ENCODE data around the gene CACNA1C.

DNA sequence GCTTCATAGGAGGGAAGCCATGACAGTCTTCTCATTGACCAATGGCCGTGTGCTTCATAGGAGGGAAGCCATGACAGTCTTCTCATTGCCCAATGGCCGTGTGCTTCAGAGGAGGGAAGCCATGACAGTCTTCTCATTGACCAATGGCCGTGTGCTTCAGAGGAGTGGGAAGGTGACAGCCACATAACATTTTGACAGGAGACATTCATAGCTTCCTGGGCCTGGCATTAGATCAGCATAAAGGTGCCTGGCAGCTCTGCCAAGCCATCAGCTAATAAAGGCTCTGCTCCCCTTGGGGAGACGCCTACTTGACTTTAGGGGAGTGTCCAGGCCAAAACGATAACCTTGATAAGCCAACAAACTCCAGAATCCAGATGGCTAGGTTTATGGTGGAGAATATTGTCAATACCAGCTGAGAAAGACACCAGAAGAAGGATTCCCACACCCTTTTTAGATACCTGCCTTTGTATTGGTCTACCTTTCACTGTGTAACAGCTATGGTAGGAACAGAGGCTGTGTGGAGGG, 468.0 kb downstream of the CACNA1C start:
- TF ChIP-seq POLR2A (IDR thresholded peaks at IDR 0.05; ENCODE audit: low read depth, low read length) (no peak), POLR2AphosphoS5 (IDR thresholded peaks at IDR 0.05; ENCODE audit: low read depth, low read length) (no peak), SPI1 (IDR thresholded peaks at IDR 0.05; ENCODE audit: low read depth, low read length) (no peak), TAF1 (IDR thresholded peaks at IDR 0.05; ENCODE audit: low read depth, low read length) (no peak)

Measured in GM12891 (cell line).